Activated CD4-positive, alpha-beta memory T cell treated with anti-CD3 and anti-CD28 coated beads for 36 hours (primary cell): ENCODE data around the gene RYK. TPM values are rescaled to one million over a fixed set of nuclear protein-coding genes. Genes with fewer than 3 reads are reported as not detected.
"Not testable (repeated sequence)": the region's sequence is repeated elsewhere in the genome, so short reads cannot be mapped to it uniquely, and the experiment has no call there.

Source experiments
- CTCF ChIA-PET: fragments of 350-600 bp; sonication (Branson Sonifier 250); formaldehyde crosslinking; loops from one replicate; lab custom pipeline; 2021; ENCODE audit warnings: antibody characterized with exemption, inconsistent platforms; lab: Charles Lee
- POLR2A ChIA-PET: fragments of 350-600 bp; sonication (Branson Sonifier 250); formaldehyde crosslinking; loops from one replicate; lab custom pipeline; 2021; ENCODE audit warnings: antibody characterized with exemption; lab: Charles Lee
- DNase-seq: peaks from one replicate; pipeline ENCODE4 v3.0.0-alpha.2; 2020
- H3K27ac Mint-ChIP-seq: one replicate; pipeline ENCODE4 v1.8.0; 2021; ENCODE audit warnings: mixed read lengths
- H3K27me3 Mint-ChIP-seq: one replicate; pipeline ENCODE4 v1.8.0; 2021; ENCODE audit warnings: mixed read lengths
- H3K36me3 Mint-ChIP-seq: one replicate; pipeline ENCODE4 v1.8.0; 2021; ENCODE audit warnings: mixed read lengths
- H3K4me1 Mint-ChIP-seq: one replicate; pipeline ENCODE4 v1.8.0; 2021; ENCODE audit warnings: low read depth, mixed read lengths
- H3K4me3 Mint-ChIP-seq: one replicate; pipeline ENCODE4 v1.8.0; 2021; ENCODE audit warnings: mild to moderate bottlenecking, mixed read lengths
- H3K9me3 Mint-ChIP-seq: one replicate; pipeline ENCODE4 v1.8.0; 2021; ENCODE audit warnings: mixed read lengths
- intact Hi-C: fragments of 100-400 bp; cut with micrococcal nuclease; formaldehyde crosslinking; loops from one replicate; pipeline ENCODE4 v1.15.1; 2023
- total RNA-seq, 2 experiments: library from RNA; stranded (reverse); gene quantifications; one replicate each; pipeline ENCODE4 v1.2.3, GENCODE V29; 2021

RYK gene
- total RNA-seq, 2 experiments from 2014 or later: 16.7 to 17.6 TPM

- Mint-ChIP-seq H3K9me3 (no peaks in the 10 kb centered on the region), H3K4me3 (no peak overlapping the region), H3K4me1 (peaks cover 23% of the 10 kb centered on the region), H3K27ac (no peak overlapping the region), H3K27me3 (no peaks in the 10 kb centered on the region), H3K36me3 (peaks cover 7% of the 10 kb centered on the region)
- ChIA-PET POLR2A (no interaction called here), CTCF (interaction anchor here (0.5 to 6.6 kb wide), 42 partner anchors 8 to 1539 kb away, joined by 3 to 105 read pairs (median 6); partner anchors contain the start of genes RYK and TOPBP1)
- intact Hi-C loops: loop anchor here (1.0 to 5.0 kb wide), 9 partner anchors 11 to 274 kb away; partner anchors contain the start of genes ANAPC13, CEP63 and RYK
- DNase-seq: peak; percentile 90
Observed at GRCh38 chr3:134212967-134213665, 37.5 kb downstream of the RYK start.

GRCh38 chr3:134211797-134212196 lies 38.9 kb downstream of the RYK start:
- DNase-seq: peak; percentile 33
- ChIA-PET POLR2A (no interaction called here), CTCF (interaction anchor here (0.8 to 6.6 kb wide), 30 partner anchors 11 to 286 kb away, joined by 3 to 105 read pairs (median 7); partner anchors contain the start of gene RYK)
- intact Hi-C loops: loop anchor here (2.0 to 5.0 kb wide), 5 partner anchors 13 to 276 kb away; partner anchors contain the start of genes ANAPC13, CEP63 and RYK
- Mint-ChIP-seq H3K4me3 (no peak overlapping the region), H3K9me3 (no peaks in the 10 kb centered on the region), H3K36me3 (peaks cover 7% of the 10 kb centered on the region), H3K27ac (no peak overlapping the region), H3K4me1 (peaks cover 18% of the 10 kb centered on the region), H3K27me3 (no peaks in the 10 kb centered on the region)

GRCh38 chr3:134205451-134205850 lies 45.2 kb downstream of the RYK start:
- H3K4me3 Mint-ChIP-seq: no peak overlapping the region
- intact Hi-C loops: no loop called here
- POLR2A ChIA-PET: no interaction called here
- DNase-seq: no peak
- no peaks in the 10 kb centered on the region for H3K4me1 Mint-ChIP-seq
- CTCF ChIA-PET: no interaction called here
- H3K9me3 Mint-ChIP-seq: no peaks in the 10 kb centered on the region
- H3K27me3 Mint-ChIP-seq: no peaks in the 10 kb centered on the region
- H3K27ac Mint-ChIP-seq: no peak overlapping the region
- peaks cover 8% of the 10 kb centered on the region for H3K36me3 Mint-ChIP-seq

GRCh38 chr3:134201201-134202130 lies 49.2 kb downstream of the RYK start:
- no peak overlapping the region for H3K27ac Mint-ChIP-seq
- peaks cover 4% of the 10 kb centered on the region for H3K9me3 Mint-ChIP-seq
- ChIA-PET CTCF (interaction anchor here (1.0 to 6.5 kb wide), 5 partner anchors 12 to 290 kb away, joined by 3 to 53 read pairs (median 7); no protein-coding TSS in a partner anchor), POLR2A (no interaction called here)
- peaks cover 19% of the 10 kb centered on the region for H3K36me3 Mint-ChIP-seq
- H3K27me3 Mint-ChIP-seq: no peaks in the 10 kb centered on the region
- no peak overlapping the region for H3K4me3 Mint-ChIP-seq
- intact Hi-C loops: no loop called here
- H3K4me1 Mint-ChIP-seq: peaks cover 10% of the 10 kb centered on the region
- no peak for DNase-seq

GRCh38 chr3:134199880-134200279 lies 50.8 kb downstream of the RYK start:
- H3K36me3 Mint-ChIP-seq: peaks cover 22% of the 10 kb centered on the region
- DNase-seq, H3K4me1 Mint-ChIP-seq, H3K4me3 Mint-ChIP-seq, H3K9me3 Mint-ChIP-seq, H3K27me3 Mint-ChIP-seq, POLR2A ChIA-PET, H3K27ac Mint-ChIP-seq: not testable (repeated sequence)
- intact Hi-C loops: loop anchor here (2.0 to 5.0 kb wide), 2 partner anchors 13 to 177 kb away; no protein-coding TSS in a partner anchor
- CTCF ChIA-PET: interaction anchor here (1.1 to 6.5 kb wide), 6 partner anchors 10 to 287 kb away, joined by 3 to 53 read pairs (median 9); partner anchors contain the start of genes ANAPC13 and CEP63

GRCh38 chr3:134199240-134199639 lies 51.4 kb downstream of the RYK start:
- H3K27me3 Mint-ChIP-seq: no peaks in the 10 kb centered on the region
- H3K27ac Mint-ChIP-seq: no peak overlapping the region
- peaks cover 10% of the 10 kb centered on the region for H3K4me1 Mint-ChIP-seq

GRCh38 chr3:134198414-134198813 lies 52.2 kb downstream of the RYK start:
- Mint-ChIP-seq H3K27me3 (no peaks in the 10 kb centered on the region), H3K36me3 (peaks cover 24% of the 10 kb centered on the region), H3K4me3 (no peak overlapping the region), H3K27ac (no peak overlapping the region), H3K9me3 (peaks cover 4% of the 10 kb centered on the region), H3K4me1 (peaks cover 10% of the 10 kb centered on the region)
- peak; percentile 14 for DNase-seq
- ChIA-PET CTCF (interaction anchor here (0.6 to 6.5 kb wide), 11 partner anchors 11 to 288 kb away, joined by 3 to 53 read pairs (median 5); partner anchors contain the start of genes ANAPC13 and CEP63), POLR2A (no interaction called here)
- intact Hi-C loops: loop anchor here (2.0 to 5.0 kb wide), 2 partner anchors 14 to 179 kb away; no protein-coding TSS in a partner anchor

More at GRCh38 chr3:134199240-134199639, 51.4 kb downstream of the RYK start:
- intact Hi-C loops: loop anchor here (2.0 to 5.0 kb wide), 2 partner anchors 14 to 178 kb away; no protein-coding TSS in a partner anchor
- Mint-ChIP-seq H3K36me3 (peaks cover 22% of the 10 kb centered on the region), H3K4me3 (no peak overlapping the region), H3K9me3 (peaks cover 4% of the 10 kb centered on the region)
- ChIA-PET CTCF (interaction anchor here (1.1 to 6.5 kb wide), 7 partner anchors 10 to 287 kb away, joined by 3 to 53 read pairs (median 7); partner anchors contain the start of genes ANAPC13 and CEP63), POLR2A (no interaction called here)
- no peak for DNase-seq

- H3K4me1 Mint-ChIP-seq: peaks cover 10% of the 10 kb centered on the region
- no peaks in the 10 kb centered on the region for H3K27me3 Mint-ChIP-seq
- ChIA-PET POLR2A (interaction anchor here (0.6 kb wide), 1 partner anchor 281 kb away, joined by 5 read pairs; no protein-coding TSS in a partner anchor), CTCF (interaction anchor here (0.6 to 6.5 kb wide), 12 partner anchors 12 to 289 kb away, joined by 3 to 53 read pairs (median 5); partner anchors contain the start of genes ANAPC13 and CEP63)
- DNase-seq: no peak
- H3K27ac Mint-ChIP-seq: no peak overlapping the region
- H3K9me3 Mint-ChIP-seq: peaks cover 4% of the 10 kb centered on the region
- H3K36me3 Mint-ChIP-seq: peaks cover 24% of the 10 kb centered on the region
- intact Hi-C loops: loop anchor here (1.0 to 5.0 kb wide), 3 partner anchors 15 to 277 kb away; no protein-coding TSS in a partner anchor
- no peak overlapping the region for H3K4me3 Mint-ChIP-seq
Observed at GRCh38 chr3:134197681-134198261, 52.9 kb downstream of the RYK start.

GRCh38 chr3:134194247-134194646 lies 56.4 kb downstream of the RYK start:
- DNase-seq: no peak
- ChIA-PET CTCF (interaction anchor here (1.5 kb wide), 1 partner anchor 18 kb away, joined by 4 read pairs; no protein-coding TSS in a partner anchor), POLR2A (no interaction called here)
- no peak overlapping the region for H3K27ac Mint-ChIP-seq
- intact Hi-C loops: no loop called here
- H3K4me1 Mint-ChIP-seq: peaks cover 10% of the 10 kb centered on the region
- no peaks in the 10 kb centered on the region for H3K9me3 Mint-ChIP-seq
- no peak overlapping the region for H3K4me3 Mint-ChIP-seq
- H3K27me3 Mint-ChIP-seq: no peaks in the 10 kb centered on the region
- peaks cover 11% of the 10 kb centered on the region for H3K36me3 Mint-ChIP-seq

- POLR2A ChIA-PET: no interaction called here
- Mint-ChIP-seq H3K4me3 (no peak overlapping the region), H3K27me3 (no peaks in the 10 kb centered on the region), H3K9me3 (no peaks in the 10 kb centered on the region), H3K27ac (no peak overlapping the region), H3K36me3 (peaks cover 20% of the 10 kb centered on the region), H3K4me1 (no peaks in the 10 kb centered on the region)
- intact Hi-C loops: no loop called here
- CTCF ChIA-PET: interaction anchor here (0.8 kb wide), 1 partner anchor 55 kb away, joined by 3 read pairs; no protein-coding TSS in a partner anchor
- DNase-seq: no peak
Observed at GRCh38 chr3:134190250-134190649, 60.4 kb downstream of the RYK start.

- intact Hi-C loops: no loop called here
- H3K36me3 Mint-ChIP-seq: peaks cover 19% of the 10 kb centered on the region
- DNase-seq: no peak
- H3K4me3 Mint-ChIP-seq: no peak overlapping the region
- H3K9me3 Mint-ChIP-seq: no peaks in the 10 kb centered on the region
- CTCF ChIA-PET: interaction anchor here (0.8 kb wide), 1 partner anchor 55 kb away, joined by 3 read pairs; no protein-coding TSS in a partner anchor
- H3K4me1 Mint-ChIP-seq: no peaks in the 10 kb centered on the region
- H3K27me3 Mint-ChIP-seq: no peaks in the 10 kb centered on the region
- H3K27ac Mint-ChIP-seq: no peak overlapping the region
- POLR2A ChIA-PET: no interaction called here
Observed at GRCh38 chr3:134189849-134190248, 60.8 kb downstream of the RYK start.
